ENCODE results near the gene NUP205.
"Not testable (repeated sequence)": the region's sequence is repeated elsewhere in the genome, so short reads cannot be mapped to it uniquely, and the experiment has no call there.

The NUP205 gene

GRCh38 chr7:135667626-135668025 lies 109.9 kb downstream of the NUP205 start:
- DNase-seq (ENCODE audit: low spot score) = not testable (repeated sequence)

GRCh38 chr7:135668852-135669395 lies 111.2 kb downstream of the NUP205 start:
- DNase-seq (ENCODE audit: low spot score) = not testable (repeated sequence)

- DNase-seq (ENCODE audit: low spot score) = no peak
Measured at GRCh38 chr7:135669774-135670173, 112.1 kb downstream of the NUP205 start.

GRCh38 chr7:135670179-135670578 lies 112.5 kb downstream of the NUP205 start:
- DNase-seq (ENCODE audit: low spot score) = no peak

- peak; percentile 44 for DNase-seq (ENCODE audit: low spot score)
Measured at GRCh38 chr7:135672560-135673359, 115.0 kb downstream of the NUP205 start.

GRCh38 chr7:135673360-135673706 lies 115.6 kb downstream of the NUP205 start:
- DNase-seq (ENCODE audit: low spot score) = no peak

- no peak for DNase-seq (ENCODE audit: low spot score)
Measured at GRCh38 chr7:135678612-135679575, 121.2 kb downstream of the NUP205 start.

- DNase-seq (ENCODE audit: low spot score) = no peak
Measured at GRCh38 chr7:135681762-135682161, 124.0 kb downstream of the NUP205 start.

- no peak for DNase-seq (ENCODE audit: low spot score)
Measured at GRCh38 chr7:135682191-135682590, 124.5 kb downstream of the NUP205 start.

GRCh38 chr7:135683609-135684008 lies 125.9 kb downstream of the NUP205 start:
- DNase-seq (ENCODE audit: low spot score) = no peak

- no peak for DNase-seq (ENCODE audit: low spot score)
Measured at GRCh38 chr7:135684136-135684535, 126.4 kb downstream of the NUP205 start.

- DNase-seq (ENCODE audit: low spot score) = no peak
Measured at GRCh38 chr7:135684699-135685098, 127.0 kb downstream of the NUP205 start.

GRCh38 chr7:135685306-135686084 lies 127.8 kb downstream of the NUP205 start:
- no peak for DNase-seq (ENCODE audit: low spot score)

- no peak for DNase-seq (ENCODE audit: low spot score)
Measured at GRCh38 chr7:135687466-135687865, 129.7 kb downstream of the NUP205 start.

GRCh38 chr7:135690566-135690965 lies 132.8 kb downstream of the NUP205 start:
- DNase-seq (ENCODE audit: low spot score) = no peak

- no peak for DNase-seq (ENCODE audit: low spot score)
Measured at GRCh38 chr7:135692055-135692454, 134.3 kb downstream of the NUP205 start.

- DNase-seq (ENCODE audit: low spot score) = not testable (repeated sequence)
Measured at GRCh38 chr7:135692606-135693005, 134.9 kb downstream of the NUP205 start.

GRCh38 chr7:135693558-135693957 lies 135.8 kb downstream of the NUP205 start:
- no peak for DNase-seq (ENCODE audit: low spot score)

GRCh38 chr7:135697276-135698049 lies 139.7 kb downstream of the NUP205 start:
- DNase-seq (ENCODE audit: low spot score) = no peak
